A673 (cell line): Measurements from ENCODE around the gene DIDO1.

Experiments used
- EZH2 ChIP-seq: fragments of 200-600 bp; sonication (generic); IDR thresholded peaks from 2 replicates; pipeline ENCODE4 v1.6.1; 2017; ENCODE audit warnings: borderline replicate concordance, low read depth, mild to moderate bottlenecking, mixed read lengths, antibody characterized with exemption, low read length; ENCODE audit not compliant: poor library complexity, severe bottlenecking
- TF ChIP-seq, protein P1 (sequence below): fragments of 300-800, 200-600 bp; sonication (generic); conservative IDR thresholded peaks from 2 replicates; pipeline ENCODE4 v1.5.1; 2017; ENCODE audit warnings: low read depth, mild to moderate bottlenecking, antibody characterized with exemption, low read length, moderate library complexity, mixed read lengths

DNA sequence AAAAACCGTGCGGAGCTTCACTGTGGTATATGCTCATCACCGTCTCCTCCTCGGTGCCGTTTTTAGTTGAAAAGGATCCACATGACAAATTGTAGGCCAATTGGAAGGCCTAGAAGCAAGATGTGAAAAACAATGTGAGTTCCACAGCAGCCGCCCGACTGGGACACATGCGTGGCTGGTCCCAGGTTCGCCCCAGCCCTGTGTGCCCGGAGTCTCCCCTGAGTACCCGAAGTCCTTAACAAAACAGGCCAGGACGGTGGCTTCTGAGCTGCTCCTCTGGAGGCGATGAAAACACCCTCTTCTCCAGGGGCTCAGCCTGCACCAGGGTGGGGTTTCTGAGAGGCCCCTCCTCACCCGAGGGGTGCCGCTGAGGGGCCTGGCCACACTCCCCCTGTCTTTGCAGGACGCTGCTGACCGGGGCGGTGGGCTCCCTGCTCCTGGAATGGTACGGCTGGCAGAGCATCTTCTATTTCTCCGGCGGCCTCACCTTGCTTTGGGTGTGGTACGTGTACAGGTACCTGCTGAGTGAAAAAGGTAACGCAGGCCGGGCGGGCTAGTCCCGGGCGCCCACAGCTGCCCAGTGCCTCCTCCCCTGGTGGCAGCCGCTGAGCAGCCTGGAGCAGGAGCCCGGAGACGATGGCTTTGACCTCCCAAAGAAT lies 36.0 kb upstream of the DIDO1 start:
- TF ChIP-seq, protein P1, sequence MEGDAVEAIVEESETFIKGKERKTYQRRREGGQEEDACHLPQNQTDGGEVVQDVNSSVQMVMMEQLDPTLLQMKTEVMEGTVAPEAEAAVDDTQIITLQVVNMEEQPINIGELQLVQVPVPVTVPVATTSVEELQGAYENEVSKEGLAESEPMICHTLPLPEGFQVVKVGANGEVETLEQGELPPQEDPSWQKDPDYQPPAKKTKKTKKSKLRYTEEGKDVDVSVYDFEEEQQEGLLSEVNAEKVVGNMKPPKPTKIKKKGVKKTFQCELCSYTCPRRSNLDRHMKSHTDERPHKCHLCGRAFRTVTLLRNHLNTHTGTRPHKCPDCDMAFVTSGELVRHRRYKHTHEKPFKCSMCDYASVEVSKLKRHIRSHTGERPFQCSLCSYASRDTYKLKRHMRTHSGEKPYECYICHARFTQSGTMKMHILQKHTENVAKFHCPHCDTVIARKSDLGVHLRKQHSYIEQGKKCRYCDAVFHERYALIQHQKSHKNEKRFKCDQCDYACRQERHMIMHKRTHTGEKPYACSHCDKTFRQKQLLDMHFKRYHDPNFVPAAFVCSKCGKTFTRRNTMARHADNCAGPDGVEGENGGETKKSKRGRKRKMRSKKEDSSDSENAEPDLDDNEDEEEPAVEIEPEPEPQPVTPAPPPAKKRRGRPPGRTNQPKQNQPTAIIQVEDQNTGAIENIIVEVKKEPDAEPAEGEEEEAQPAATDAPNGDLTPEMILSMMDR = no peak
- no peak for TF ChIP-seq EZH2
